Dedifferentiated amniotic fluid mesenchymal stem cell (primary cell): ENCODE measurements around the gene GRK6.
A peak's percentile ranks its signal among the peaks of the same experiment; 100 is the strongest.
"Not testable (repeated sequence)": the region's sequence is repeated elsewhere in the genome, so short reads cannot be mapped to it uniquely, and the experiment has no call there.

Source experiments
- DNase-seq: peaks from one replicate; pipeline ENCODE4 v3.0.0-alpha.2; 2016; ENCODE audit errors: extremely low spot score

The GRK6 gene

GRCh38 chr5:177399997-177400868, 26.2 kb upstream of the GRK6 start, which contains the start of gene PFN3:
PFN3 (minus strand) TSS chr5:177400661; CDS start chr5:177400576, 85 bp downstream.
- no peak for DNase-seq

- no peak for DNase-seq
These were observed 24.0 kb upstream of the GRK6 start for GRCh38 chr5:177402271-177403043.

- no peak for DNase-seq
These were observed 23.2 kb upstream of the GRK6 start for GRCh38 chr5:177403102-177403791.

GRCh38 chr5:177403792-177404640, 22.5 kb upstream of the GRK6 start:
- DNase-seq: no peak

GRCh38 chr5:177404641-177405179, 21.8 kb upstream of the GRK6 start:
- DNase-seq: no peak

GRCh38 chr5:177405312-177405711, 21.2 kb upstream of the GRK6 start:
- no peak for DNase-seq

- no peak for DNase-seq
These were observed 20.7 kb upstream of the GRK6 start for GRCh38 chr5:177405805-177406204.

GRCh38 chr5:177409043-177409801, 17.3 kb upstream of the GRK6 start, which contains the start of gene F12:
F12 (minus strand) TSS chr5:177409564; CDS start chr5:177409527, 37 bp downstream.
- no peak for DNase-seq

- no peak for DNase-seq
These were observed 15.9 kb upstream of the GRK6 start for GRCh38 chr5:177410575-177410974.

GRCh38 chr5:177412603-177413233, 13.8 kb upstream of the GRK6 start:
- DNase-seq: no peak

GRCh38 chr5:177414481-177414880, 12.0 kb upstream of the GRK6 start:
- no peak for DNase-seq

GRCh38 chr5:177417081-177417480, 9.4 kb upstream of the GRK6 start:
- not testable (repeated sequence) for DNase-seq

- DNase-seq: no peak
These were observed 7.4 kb upstream of the GRK6 start for GRCh38 chr5:177419046-177419445.

GRCh38 chr5:177420472-177420871, 6.0 kb upstream of the GRK6 start:
- not testable (repeated sequence) for DNase-seq

GRCh38 chr5:177421062-177421798, 5.2 kb upstream of the GRK6 start:
- no peak for DNase-seq

- DNase-seq: no peak
These were observed 2.8 kb upstream of the GRK6 start for GRCh38 chr5:177423671-177424070.

- DNase-seq: no peak
These were observed 1.2 kb upstream of the GRK6 start for GRCh38 chr5:177425196-177425800.

- DNase-seq: peak; percentile 100
These were observed 493 bp upstream of the GRK6 start for GRCh38 chr5:177425801-177426565.
